HS-27A (cell line): ENCODE data around the gene TMCC3.
A peak's percentile ranks its signal among the peaks of the same experiment; 100 is the strongest.
"Not testable (repeated sequence)": the region's sequence is repeated elsewhere in the genome, so short reads cannot be mapped to it uniquely, and the experiment has no call there.

ENCODE experiments used
- DNase-seq: peaks from one replicate; pipeline ENCODE4 v3.0.0-alpha.2; 2012; ENCODE audit warnings: low read depth, missing footprints

Gene TMCC3

DNA sequence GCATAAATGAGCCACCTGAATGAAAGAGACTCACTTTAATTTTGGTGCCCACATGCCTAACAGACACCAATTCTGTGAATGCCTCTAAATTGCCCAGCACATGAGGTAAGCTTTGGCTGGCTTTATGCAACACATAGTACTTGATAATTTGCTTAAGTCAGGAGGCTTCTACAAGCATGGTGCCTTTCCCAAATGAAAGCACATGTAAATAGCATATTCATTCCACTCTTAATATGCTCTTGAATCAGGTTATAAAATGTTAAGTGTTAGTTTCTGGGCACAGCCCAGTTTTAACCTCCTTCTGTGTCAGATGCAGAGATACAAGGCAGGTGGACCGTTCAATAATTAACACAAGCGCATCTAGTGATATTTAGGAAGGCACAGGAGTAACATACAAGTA is 15.6 kb downstream of the TMCC3 start:
- DNase-seq = no peak

DNA sequence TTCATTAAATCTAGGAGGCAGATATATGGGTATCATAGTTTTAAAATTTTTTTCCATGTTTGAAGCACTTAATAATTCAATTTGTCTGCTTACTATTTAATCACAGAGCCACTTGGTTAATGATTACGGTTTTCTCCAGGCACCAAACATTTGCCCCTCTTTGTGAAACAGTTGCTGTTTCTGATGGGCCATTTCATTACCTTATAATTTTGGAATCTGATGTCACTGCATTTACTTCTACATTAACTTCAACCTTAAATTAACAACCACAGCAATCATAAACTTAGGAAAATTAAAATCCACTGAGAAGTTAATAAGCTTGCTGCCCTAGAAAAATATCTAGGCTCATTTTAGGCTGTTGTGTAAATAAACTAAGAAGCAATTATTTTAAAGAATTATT is 17.0 kb downstream of the TMCC3 start:
- DNase-seq = no peak

DNA sequence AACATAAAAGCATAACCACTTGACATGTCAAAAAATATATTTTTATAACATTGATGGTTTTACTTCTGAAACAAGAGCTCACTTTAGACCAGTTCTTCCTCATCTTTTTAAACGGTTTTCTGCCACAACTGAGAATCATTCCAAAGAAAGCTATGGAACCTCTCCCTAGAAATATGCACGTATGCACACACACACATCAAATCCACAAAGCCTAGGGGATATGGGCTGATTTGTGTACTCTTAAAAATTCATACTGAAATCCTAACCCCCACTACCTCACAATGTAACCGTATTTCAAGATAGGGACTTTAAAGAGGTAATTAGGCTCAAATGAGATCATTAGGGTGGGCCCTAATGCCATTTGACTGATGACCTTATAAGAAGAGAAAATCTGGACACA is 19.3 kb downstream of the TMCC3 start:
- no peak for DNase-seq

DNA sequence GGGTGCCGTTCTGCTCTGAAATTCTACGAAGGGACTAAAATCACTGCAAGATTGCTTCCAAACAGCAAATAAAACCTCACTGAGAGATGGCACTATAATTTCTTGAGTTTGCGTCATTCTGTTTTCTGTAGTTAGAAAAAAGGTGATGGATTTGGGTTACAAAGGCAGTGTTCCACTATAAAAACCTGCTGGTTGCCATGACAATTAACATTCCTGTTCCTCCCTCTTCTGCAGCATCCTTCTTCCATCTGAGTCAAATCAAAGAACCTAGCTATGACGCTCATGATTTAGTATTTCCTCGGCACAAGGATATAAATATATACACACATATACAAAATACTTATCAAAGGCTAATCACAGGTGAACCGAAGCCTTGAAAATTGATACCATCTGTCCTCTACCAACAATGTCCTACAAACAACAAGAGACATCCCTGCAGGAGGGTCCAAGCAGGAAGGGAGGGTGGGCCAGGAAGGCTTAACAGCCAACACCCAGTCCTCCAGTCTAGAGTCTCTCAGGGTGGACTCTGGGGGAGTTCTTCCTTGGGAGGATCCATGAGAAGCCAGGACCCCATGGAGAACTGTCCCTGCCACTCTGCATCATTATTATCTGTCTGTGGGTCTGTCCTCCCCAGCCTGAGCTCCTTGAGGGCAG is 21.4 kb downstream of the TMCC3 start:
- DNase-seq = no peak

DNA sequence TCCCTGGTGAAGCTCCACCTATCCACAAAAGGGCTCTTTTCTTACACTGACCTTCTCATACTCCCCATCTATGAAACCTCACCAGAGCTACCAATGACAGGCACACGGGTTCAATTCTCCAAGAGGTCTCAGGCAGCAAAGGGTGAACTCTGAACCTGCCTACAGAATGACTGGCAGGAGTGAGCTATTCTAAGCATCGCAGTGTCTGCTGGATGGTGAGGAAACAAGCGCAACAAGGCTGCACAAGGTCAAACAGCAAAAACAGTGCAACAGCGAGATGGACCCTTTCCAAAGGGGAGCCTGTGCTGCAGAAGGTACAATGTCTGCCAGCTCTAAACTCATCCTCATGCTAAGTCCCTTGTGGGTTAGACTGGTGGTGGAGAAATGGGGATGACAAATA is 22.0 kb downstream of the TMCC3 start:
- DNase-seq = no peak

DNA sequence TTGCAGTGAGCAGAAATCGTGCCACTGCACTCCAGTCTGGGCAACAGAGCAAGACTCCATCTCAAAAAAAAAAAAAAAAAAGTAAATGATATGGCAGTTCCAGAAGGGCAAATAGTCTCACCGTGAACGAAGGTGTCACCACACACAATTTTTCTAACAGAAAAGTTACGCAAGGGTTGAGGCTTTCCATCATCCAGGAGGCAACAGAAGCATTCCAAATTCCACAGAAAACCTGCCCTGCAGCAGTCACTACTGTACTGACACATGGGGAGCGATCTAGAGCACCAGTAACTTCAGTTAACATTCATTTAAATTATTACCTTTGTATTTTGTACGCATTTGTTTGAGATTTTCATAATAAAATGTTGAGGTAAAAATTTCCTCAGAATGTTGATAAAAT is 24.8 kb downstream of the TMCC3 start:
- no peak for DNase-seq

DNA sequence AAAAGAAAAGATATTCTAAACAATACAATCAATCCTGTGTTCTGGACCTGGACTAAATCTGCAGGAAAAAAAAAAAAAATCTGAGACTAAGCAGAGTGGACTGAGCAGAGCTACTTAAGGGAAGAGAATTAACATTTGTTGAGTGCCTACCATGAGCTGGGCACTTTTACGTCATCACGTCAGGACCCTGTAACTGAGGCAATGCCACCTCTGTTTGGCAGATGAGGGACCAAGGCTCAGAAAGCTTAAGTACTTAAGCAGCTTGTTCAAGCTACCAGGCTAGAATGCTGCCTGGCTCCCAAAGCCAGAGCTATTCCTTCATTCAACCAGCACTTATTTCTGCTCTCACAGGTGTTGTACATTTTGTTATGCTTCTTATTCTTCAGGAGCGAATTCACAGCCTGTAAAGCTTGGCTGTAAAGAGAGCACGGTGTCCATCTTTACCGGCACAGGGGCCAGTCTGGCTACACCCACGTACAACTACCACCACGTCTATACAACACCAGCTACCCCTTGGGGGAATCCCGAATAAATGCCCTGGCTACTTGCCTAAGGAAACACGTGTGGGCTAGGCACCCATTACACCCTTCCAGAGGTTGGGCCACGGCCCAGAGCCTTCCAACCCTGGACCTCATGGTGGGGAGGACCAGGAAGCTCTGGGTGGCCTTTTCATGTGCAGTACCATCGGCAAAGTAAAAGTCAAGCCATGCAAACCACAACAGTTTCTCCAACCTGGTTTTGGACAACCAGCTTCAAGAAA is 27.0 kb downstream of the TMCC3 start:
- no peak for DNase-seq

DNA sequence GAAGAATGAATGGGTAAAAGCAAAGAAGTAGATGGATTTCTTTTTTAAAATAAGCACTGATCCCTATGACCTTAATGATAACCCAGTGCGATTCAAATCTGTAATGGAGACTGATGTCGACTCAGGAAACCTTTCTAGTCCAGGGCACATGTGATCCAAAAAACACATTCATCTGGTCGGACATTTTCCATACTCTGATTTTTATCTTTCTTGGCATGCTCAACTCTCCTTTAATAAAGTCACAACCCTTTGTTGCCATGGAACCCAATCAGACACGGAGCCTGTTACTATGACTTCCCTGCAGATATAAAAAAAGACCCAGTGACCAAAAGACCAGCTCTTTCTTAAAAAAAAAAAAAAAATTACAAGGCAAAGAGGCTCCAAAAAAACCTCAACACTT is 27.9 kb downstream of the TMCC3 start:
- DNase-seq = no peak

DNA sequence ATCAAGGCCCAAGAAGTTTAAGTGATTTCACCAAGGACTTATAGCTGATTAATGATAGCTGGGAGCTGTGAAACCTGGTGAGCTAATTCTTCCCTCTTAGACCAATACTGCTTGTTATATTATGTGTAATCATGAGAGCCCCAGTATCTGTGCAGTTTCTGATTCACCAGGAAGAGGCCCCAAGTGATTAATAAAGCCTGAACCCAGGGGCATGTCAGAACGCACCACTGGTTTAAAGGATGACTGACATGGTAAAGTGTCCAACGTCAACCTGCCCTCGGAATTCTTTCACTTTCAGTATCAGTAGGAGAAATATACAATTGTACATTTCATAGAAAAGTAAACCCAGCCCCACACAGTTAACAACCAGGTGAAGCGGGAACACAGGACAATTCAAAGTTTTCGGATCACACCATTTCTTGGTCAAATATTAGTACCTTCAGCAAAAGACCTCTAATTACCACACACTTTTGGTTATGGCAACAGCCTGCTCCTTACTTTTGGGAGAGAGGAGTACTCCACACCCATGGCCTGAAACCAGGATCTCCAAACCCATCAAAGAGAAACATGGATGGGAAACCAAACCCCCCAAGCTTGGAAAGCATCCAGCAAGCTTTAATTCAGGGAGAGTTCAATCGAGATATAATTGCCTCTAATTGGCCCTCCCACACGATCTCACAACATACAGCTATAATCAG is 28.5 kb downstream of the TMCC3 start:
- DNase-seq = no peak

DNA sequence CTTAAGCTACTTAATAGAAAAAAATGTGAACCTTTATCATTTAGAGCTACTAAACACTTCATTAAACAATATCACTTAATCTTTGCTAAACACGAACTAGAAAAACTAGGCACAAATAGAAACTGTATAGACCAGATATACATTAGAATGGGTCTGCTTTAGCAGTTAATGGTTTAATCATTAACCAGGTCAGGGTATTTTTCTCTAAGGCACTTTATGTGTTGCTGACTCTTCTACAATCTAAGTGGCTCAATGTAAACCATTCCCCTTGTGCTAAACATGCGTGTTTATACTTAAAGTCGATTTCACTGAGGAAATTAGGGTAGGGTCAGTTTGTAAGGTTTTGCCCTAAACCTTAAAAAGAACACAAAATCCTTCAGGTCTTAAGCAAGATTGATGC is 29.7 kb downstream of the TMCC3 start:
- DNase-seq = no peak

DNA sequence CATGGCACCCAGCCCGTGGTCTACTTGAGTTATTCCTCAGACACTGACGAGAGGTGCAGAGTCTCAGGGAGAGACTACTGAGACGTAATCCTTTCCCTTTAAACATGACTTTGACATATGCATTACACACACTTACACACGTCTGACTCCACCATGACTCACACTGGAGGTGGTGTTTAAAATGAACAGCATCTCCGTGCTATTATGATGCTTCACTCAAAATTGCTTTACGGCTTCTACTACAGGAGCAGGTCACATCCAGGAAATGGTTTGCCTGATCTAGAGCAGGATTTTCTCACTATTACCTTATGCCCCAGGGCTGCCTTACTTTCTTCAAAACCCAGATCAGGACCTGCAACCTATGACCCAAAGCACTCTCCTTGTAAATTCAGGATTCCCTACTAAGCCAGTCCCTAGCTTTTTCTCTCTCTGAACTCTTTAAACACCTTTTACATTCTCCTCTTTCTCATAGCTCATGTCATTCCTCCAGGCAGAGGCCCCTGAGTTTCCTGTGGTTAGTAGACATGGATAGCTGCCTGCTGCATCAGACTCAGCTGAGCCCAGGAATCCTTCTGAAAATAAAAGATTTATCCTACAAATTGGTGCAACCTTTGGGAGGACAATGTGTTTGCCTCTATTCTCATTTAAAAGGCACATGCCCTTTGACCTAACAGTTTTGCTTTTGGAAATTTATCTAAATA is 31.2 kb downstream of the TMCC3 start:
- DNase-seq = peak; percentile 49

DNA sequence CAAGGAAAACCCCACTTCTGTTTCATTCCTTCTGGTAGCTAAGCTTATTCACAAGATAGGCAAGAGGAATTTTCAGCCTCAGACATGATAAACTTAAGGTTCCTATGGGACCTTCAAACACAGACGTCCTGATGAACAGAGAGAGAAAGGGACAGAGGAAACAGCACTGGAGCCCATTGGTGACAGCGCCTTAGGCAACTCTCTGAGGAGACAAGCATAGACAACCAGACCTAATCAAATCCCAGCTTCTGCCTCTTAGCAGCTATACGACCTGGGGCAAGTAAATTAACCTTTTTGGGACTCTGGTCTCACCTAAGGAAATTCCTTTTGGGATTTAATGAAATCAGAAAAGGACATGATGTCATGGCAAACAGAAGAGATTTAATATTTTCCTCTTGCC is 33.3 kb downstream of the TMCC3 start:
- no peak for DNase-seq

DNA sequence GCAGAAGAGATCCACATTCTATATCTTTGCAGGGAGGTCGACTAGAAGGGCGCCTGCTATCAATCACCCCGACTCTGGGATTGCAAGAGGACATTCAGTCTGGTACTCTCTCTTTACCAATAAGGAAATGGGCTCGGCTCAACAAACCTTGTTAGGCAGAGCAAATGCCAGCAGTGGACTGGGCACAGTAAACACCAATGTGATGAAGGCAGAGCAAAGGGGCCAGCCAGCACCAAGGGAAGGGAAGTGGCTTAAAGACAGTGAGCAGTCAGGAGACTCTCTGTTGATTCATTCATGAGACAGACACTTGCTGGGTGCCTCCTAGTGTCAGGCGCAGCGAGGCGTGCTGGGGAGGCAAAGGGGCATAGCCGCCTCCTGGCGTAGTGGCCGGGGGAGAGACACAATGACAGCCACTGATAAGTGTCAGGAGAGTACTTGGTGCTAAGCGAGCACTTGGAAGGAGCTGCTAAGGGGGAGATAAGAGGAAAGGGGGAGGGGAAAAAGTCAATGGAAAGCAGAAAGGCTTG is 34.1 kb downstream of the TMCC3 start:
- DNase-seq = no peak

DNA sequence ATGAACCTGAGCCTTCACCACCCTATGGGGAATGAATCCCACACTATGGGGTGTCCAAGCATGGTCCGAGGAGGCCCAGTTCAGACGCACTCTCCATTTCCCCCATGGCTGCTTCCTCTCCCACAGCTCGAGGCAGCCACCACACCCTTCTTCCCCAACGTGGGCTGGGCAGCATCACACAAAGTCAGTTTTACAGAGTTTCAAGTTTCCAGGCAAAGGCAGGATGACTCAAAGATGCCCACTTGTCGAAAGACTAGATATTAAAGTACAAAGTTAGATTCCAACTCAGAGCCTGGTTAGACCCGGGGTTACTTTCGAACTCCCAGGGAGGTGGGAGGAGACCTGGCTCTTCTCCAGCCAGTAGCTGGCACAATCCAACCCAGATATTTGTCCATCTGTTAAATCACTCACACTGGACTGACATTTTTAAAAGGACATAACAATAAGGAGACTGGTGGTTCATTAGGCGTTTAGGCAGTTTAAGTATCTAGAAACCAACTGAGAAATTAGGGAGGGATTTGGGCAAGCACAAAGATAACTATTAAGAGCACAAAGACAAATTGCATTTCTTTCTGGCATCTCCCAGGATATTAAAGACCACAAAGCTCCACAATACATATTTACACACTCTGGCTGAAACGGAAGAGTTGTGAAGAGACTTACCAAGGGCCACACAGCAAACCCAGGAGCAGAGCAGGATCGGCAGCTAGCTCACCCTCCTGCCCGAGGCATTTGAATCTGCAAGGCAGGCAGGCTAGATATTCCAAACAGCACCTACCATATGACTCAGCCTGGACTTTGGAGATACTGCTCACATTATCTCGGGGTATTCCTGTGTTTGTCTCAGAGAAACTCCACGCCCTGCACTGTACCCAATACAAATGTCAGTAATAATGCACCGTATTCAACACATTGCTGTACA is 34.8 kb downstream of the TMCC3 start:
- peak; percentile 26 for DNase-seq

DNA sequence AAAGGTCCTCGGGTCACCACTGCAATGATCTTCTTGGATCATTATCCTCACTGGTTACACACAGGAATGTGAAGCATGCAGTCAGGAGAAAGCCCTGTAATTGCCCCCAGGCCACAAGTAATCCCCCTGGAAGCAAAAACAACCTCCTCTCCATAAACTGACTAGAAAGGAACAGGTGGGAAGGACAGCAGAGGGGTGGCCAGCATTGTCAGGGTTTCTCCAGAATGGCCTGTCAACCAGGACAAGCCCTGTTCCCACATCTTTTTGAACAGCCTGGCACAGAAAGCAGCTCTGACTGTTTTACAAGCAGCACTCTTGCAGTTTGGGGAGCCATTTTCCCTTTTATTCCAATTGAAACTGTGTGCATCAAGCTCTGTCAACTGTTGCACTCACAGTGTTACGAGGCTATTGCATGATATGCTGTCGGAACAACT is 36.1 kb downstream of the TMCC3 start:
- no peak for DNase-seq

DNA sequence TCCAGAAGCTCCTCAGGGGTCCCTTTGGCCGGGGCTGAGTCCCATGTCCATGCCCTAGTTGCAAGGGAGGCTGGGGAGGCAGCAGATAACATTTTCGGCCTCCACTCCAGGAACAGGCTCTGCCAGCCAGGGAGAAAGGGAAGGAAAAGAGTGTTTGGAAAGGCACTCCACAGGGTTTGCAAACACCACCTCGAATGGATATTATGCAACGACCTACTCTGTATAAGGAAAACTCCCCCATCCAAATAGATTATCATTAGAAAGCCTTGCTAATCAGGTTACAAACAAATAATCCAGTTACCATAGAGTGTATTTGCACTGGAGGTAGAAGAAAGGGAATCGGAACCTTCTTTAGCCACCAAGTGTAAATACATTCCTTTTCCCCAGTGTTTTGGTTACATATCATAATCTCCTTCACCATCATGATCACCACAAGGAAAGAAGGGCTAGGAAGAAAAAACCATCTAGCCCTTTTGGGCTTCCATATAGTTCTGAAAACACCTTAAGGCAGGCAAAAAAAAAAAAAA is 40.4 kb downstream of the TMCC3 start:
- no peak for DNase-seq

DNA sequence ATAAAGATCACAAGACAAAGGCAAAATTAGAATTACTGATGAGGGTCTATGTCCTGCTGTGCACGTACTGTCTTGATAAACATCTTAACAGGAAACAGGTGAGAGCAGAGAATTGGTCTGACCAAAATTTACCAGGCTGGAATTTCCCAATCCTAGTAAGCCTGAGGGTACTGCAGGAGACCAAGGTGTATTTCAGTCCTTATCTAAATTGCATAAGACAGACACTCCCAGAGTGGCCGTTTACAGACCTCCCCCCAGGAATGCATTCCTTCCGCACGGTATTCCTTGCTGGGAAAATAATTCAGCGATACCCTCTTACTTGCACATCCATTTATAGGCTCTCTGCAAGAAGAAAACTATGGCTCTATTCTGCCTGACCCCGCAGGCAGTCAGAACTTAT is 43.5 kb downstream of the TMCC3 start:
- not testable (repeated sequence) for DNase-seq

DNA sequence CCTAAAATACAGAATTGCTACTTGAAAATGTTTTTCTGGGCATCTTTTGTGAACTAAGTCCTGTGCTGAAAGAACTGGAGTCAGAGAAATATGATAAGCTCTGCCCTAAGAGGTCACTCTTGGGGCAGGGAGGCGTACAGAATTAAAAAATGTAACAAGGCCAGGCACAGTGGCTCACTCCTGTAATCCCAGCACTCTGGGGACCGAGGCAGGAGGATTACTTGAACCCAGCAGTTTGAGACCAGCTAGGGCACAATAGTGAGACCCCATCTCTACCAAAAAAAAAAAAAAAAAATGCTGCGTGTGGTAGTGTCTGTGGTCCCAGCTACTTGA is 46.0 kb downstream of the TMCC3 start:
- no peak for DNase-seq

DNA sequence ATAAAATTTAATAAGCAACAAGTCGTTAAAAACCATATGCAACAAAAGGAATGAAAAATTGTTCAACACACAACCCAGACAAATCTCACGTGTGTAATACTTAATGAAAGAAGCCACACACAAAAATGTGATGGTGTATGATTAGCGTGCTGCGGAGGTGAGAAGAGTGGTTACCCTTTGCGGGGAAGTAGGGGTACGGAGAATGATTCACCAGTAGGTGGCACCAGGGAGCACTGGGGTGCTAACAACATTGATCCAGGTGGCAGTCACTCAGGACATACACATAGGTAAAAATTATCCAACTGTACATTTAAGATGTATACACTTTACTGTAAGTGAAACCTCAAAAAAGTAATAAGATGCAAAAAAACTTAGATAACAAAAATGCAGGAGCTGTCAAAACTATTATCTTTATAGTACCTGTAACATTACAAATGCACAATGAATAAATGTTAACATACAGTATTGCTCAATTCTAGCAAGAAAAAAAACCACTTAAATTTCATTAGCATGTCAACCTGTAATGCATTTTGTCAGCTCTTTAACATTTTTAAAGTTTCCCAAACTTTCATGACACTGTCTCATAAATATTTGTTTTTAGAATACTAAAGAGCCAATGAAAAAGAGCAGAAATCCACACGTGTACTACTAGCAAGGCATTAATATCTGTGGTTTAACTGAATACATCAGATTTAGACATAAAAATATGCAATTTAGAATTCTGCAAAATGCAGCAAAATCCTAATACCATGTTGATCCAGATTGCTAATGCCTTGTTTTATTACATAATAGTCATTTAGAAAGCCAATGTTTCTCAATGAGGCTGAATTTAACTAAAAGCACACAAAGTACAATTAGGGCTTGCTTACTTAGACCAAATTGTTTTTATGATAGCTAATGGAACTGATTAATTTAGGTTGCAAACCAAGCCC is 46.7 kb downstream of the TMCC3 start:
- no peak for DNase-seq

DNA sequence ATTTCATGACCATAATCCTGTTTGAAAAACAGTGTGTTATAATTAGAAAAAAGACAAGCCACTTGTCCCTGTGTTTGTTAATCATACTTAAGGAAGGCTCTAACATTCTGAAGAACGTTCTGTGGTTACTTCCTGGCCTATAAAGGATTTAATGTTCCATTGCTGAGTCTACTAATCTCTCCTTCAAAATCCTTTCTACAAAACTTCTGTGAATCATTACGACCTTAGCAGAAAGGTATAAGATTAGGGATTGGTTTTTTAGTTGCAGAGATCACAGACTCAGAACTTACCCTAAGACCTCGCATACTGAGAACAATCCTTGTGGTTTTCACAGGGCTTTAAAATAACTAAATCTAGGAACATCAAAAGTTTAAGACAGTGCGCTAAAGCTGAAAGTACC is 48.3 kb downstream of the TMCC3 start:
- no peak for DNase-seq
